Panc1 (cell line): ENCODE results near the gene GPR50. TPM values are rescaled to one million over a fixed set of nuclear protein-coding genes. Genes with fewer than 3 reads are reported as not detected.

Source experiments
- ATAC-seq: fragments of 200-7000 bp; cut with Tn5 transposase; 2 replicates; pipeline ENCODE4 v1.9.1; 2020; ENCODE audit warnings: mild to moderate bottlenecking, moderate library complexity
- BruUV-seq: library from RNA; stranded (reverse); fragments of 400-500 nt; replicated peaks from 2 replicates; lab custom pipeline; 2021; lab: Mats Ljungman, UMichigan
- CTCF ChIA-PET: fragments of 300-600 bp; sonication (Branson Sonifier 250); formaldehyde crosslinking; loops from one replicate; lab custom pipeline; 2022; ENCODE audit warnings: antibody characterized with exemption; lab: Charles Lee
- POLR2A ChIA-PET: fragments of 300-600 bp; sonication (Branson Sonifier 250); formaldehyde crosslinking; loops from one replicate; lab custom pipeline; 2022; ENCODE audit warnings: antibody characterized with exemption; lab: Charles Lee
- DNase-seq: peaks from one replicate; pipeline ENCODE4 v3.0.0-alpha.2; 2010; ENCODE audit warnings: low read depth, low spot score
- H3K27ac ChIP-seq: 2 replicates; pipeline ENCODE4 v1.5.1; 2011; ENCODE audit warnings: mild to moderate bottlenecking, low read length, inconsistent platforms
- H3K27me3 ChIP-seq: fragments of 200-500 bp; sonication (Bioruptor generic); 2 replicates; pipeline ENCODE4 v1.6.0; 2014; ENCODE audit warnings: low read length, inconsistent platforms; ENCODE audit not compliant: control insufficient read depth, insufficient read depth
- H3K36me3 ChIP-seq: fragments of 200-500 bp; sonication (Bioruptor generic); 2 replicates; pipeline ENCODE4 v1.5.1; 2014; ENCODE audit warnings: inconsistent platforms, mild to moderate bottlenecking, low read length, moderate library complexity; ENCODE audit not compliant: control insufficient read depth, insufficient read depth
- H3K4me1 ChIP-seq: 2 replicates; pipeline ENCODE4 v1.5.1; 2011; ENCODE audit warnings: inconsistent platforms, mild to moderate bottlenecking, low read length, moderate library complexity; ENCODE audit not compliant: control insufficient read depth, insufficient read depth
- H3K4me3 ChIP-seq, 2 experiments: 2 replicates each; pipeline ENCODE4 v1.5.1; 2011 to 2012; ENCODE audit warnings: low read depth in 2 of 2, low read length in 2 of 2, mild to moderate bottlenecking in 2 of 2, inconsistent platforms in 1 of 2, moderate library complexity in 1 of 2
- H3K9me3 ChIP-seq: fragments of 200-500 bp; sonication (Bioruptor generic); 2 replicates; pipeline ENCODE4 v1.5.1; 2014; ENCODE audit warnings: low read depth, mild to moderate bottlenecking, inconsistent platforms, low read length, moderate library complexity; ENCODE audit not compliant: control insufficient read depth, insufficient read depth
- POLR2AphosphoS5 ChIP-seq: IDR thresholded peaks from 2 replicates; pipeline ENCODE4 v1.6.1; 2012; ENCODE audit warnings: mild to moderate bottlenecking, low read depth, low read length, moderate library complexity
- SIN3A ChIP-seq: IDR thresholded peaks from 2 replicates; pipeline ENCODE4 v1.6.1; 2012; ENCODE audit warnings: low read depth, mild to moderate bottlenecking, low read length, moderate library complexity, borderline replicate concordance; ENCODE audit not compliant: insufficient read depth
- TCF7L2 ChIP-seq: IDR thresholded peaks from 2 replicates; pipeline ENCODE4 v1.6.1; 2011; ENCODE audit warnings: mild to moderate bottlenecking, low read depth, low read length, inconsistent platforms
- in situ Hi-C: cut with HindIII; loops from 2 replicates; pipeline ENCODE4 v1.10.0; 2016; ENCODE audit warnings: low sequenced_read_pairs, low pct_unique_long_range_greater_than_20kb
- intact Hi-C: fragments of 100-400 bp; cut with micrococcal nuclease; formaldehyde crosslinking; loops from one replicate; pipeline ENCODE4 v1.10.0; 2022; ENCODE audit not compliant: unreplicated experiment
- total RNA-seq: library from RNA; stranded (reverse); gene quantifications from one replicate; pipeline ENCODE4 v1.2.1, GENCODE V29; 2021; ENCODE audit not compliant: unreplicated experiment
- TF ChIP-seq, protein P1 (sequence below), 2 experiments: IDR thresholded peaks; 2 replicates each; pipeline ENCODE4 v1.6.1; 2011 to 2012; ENCODE audit warnings: low read depth in 2 of 2, control low read depth in 1 of 2, low read length in 1 of 2, mild to moderate bottlenecking in 1 of 2, moderate library complexity in 1 of 2; ENCODE audit not compliant: insufficient read depth in 1 of 2
- TF ChIP-seq, protein P2 (sequence below): fragments of 450-650 bp; IDR thresholded peaks from 2 replicates; pipeline ENCODE4 v1.5.1; 2017; ENCODE audit warnings: mild to moderate bottlenecking

Gene GPR50
- total RNA-seq, 1 experiment from 2014 or later: 0.26 TPM

DNA sequence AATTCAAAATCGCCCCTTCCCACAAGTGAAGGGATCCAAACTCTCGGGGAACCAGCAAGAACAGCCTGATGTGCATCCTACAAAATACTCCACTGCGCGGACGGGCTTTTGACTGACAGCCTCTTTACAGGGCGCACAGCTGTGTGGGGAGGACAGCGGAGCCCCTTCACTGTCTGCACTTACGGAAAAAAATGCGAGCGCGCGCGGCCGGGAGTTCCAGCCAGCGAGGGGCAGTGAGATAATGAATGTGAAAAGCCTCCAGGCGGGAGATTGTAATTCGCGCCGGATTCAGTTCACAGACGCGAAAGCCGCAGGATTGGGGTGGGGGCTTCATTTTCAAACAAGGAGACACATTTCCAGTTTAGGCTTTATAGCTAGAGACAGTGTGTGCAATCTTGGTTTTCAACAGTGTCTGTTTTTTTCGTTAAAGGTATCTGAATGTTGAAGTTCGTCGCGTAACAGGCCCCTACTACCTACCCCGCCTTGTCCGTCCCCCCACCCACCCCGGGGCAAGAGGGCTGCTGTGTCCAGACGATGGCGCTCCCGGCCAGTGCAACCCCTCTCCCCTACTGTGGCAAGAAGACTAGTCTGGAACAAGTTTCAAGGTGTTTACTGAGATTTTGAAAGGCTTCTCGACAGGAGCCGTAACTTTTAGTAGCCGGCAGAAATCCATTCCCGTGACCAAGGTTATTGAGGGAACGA is 1.7 kb upstream of the GPR50 start:
- in situ Hi-C loops (no loop called here), intact Hi-C loops (no loop called here)
- Histone ChIP-seq H3K27ac (no peak overlapping the region), H3K9me3 (no peaks in the 10 kb centered on the region), H3K27me3 (peaks cover 19% of the 10 kb centered on the region), H3K4me3 (no peak overlapping the region), H3K4me1 (peaks cover 4% of the 10 kb centered on the region), H3K36me3 (no peaks in the 10 kb centered on the region)
- BruUV-seq: no TSS peak
- ChIA-PET POLR2A (no interaction called here), CTCF (no interaction called here)
- TF ChIP-seq SIN3A (no peak), POLR2AphosphoS5 (no peak), TCF7L2 (no peak)
- TF ChIP-seq, protein P1, sequence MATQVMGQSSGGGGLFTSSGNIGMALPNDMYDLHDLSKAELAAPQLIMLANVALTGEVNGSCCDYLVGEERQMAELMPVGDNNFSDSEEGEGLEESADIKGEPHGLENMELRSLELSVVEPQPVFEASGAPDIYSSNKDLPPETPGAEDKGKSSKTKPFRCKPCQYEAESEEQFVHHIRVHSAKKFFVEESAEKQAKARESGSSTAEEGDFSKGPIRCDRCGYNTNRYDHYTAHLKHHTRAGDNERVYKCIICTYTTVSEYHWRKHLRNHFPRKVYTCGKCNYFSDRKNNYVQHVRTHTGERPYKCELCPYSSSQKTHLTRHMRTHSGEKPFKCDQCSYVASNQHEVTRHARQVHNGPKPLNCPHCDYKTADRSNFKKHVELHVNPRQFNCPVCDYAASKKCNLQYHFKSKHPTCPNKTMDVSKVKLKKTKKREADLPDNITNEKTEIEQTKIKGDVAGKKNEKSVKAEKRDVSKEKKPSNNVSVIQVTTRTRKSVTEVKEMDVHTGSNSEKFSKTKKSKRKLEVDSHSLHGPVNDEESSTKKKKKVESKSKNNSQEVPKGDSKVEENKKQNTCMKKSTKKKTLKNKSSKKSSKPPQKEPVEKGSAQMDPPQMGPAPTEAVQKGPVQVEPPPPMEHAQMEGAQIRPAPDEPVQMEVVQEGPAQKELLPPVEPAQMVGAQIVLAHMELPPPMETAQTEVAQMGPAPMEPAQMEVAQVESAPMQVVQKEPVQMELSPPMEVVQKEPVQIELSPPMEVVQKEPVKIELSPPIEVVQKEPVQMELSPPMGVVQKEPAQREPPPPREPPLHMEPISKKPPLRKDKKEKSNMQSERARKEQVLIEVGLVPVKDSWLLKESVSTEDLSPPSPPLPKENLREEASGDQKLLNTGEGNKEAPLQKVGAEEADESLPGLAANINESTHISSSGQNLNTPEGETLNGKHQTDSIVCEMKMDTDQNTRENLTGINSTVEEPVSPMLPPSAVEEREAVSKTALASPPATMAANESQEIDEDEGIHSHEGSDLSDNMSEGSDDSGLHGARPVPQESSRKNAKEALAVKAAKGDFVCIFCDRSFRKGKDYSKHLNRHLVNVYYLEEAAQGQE (IDR thresholded peaks at IDR 0.05; ENCODE audit: insufficient read depth in 1 of 2, low read depth in 2 of 2, low read length in 1 of 2): no peak
- TF ChIP-seq, protein P2, sequence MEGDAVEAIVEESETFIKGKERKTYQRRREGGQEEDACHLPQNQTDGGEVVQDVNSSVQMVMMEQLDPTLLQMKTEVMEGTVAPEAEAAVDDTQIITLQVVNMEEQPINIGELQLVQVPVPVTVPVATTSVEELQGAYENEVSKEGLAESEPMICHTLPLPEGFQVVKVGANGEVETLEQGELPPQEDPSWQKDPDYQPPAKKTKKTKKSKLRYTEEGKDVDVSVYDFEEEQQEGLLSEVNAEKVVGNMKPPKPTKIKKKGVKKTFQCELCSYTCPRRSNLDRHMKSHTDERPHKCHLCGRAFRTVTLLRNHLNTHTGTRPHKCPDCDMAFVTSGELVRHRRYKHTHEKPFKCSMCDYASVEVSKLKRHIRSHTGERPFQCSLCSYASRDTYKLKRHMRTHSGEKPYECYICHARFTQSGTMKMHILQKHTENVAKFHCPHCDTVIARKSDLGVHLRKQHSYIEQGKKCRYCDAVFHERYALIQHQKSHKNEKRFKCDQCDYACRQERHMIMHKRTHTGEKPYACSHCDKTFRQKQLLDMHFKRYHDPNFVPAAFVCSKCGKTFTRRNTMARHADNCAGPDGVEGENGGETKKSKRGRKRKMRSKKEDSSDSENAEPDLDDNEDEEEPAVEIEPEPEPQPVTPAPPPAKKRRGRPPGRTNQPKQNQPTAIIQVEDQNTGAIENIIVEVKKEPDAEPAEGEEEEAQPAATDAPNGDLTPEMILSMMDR: no peak
- DNase-seq (no peak), ATAC-seq (no peak)

DNA sequence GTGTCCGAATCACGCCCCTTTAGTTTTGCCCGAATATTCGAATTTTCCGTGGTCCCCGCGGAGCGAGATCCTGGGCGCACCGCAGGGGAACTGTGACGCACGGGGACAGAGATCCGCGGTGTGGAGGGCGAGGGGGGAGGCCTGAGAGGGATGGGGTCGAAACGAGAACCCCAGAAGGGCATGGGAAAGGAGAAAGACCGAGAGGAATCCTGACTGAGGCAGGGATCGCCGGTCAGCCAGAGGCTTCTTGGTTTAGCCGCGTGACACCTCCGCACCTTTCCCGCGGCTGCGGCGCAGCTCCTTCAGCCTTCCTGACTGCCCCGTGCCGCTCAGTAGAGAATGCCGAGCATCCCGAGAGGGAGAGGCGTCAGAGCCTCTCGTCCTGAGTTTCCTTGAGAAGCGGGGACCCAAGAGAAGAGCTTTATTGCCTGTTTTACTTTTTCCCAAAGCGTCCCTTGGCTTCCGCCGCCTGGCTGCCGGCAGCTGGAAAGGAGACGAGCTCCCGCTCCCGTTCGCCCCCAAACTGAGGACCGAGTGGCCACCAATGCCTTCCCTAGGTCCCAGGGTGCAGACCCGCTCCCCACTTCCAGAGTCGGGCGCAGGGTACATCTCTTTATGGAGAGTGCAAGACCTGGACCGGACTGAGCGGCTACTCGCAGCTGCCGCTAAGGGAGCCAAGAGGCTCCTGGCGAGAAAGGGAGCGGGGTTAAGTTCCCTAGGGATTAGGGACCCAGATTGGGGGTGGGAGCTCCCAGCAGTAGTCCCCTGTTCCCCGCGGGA is 911 bp upstream of the GPR50 start:
- intact Hi-C loops: no loop called here
- Histone ChIP-seq H3K27ac (no peak overlapping the region), H3K4me1 (peaks cover 4% of the 10 kb centered on the region), H3K9me3 (no peaks in the 10 kb centered on the region), H3K27me3 (peaks cover 19% of the 10 kb centered on the region), H3K36me3 (no peaks in the 10 kb centered on the region), H3K4me3 (no peak overlapping the region)
- BruUV-seq: no TSS peak
- in situ Hi-C loops: no loop called here
- POLR2A ChIA-PET: no interaction called here
- CTCF ChIA-PET: no interaction called here
- DNase-seq (no peak), ATAC-seq (peak; percentile 40; the same call in 1 of the 2 replicates)
- TF ChIP-seq SIN3A (no peak), TCF7L2 (no peak), POLR2AphosphoS5 (no peak)
- TF ChIP-seq, protein P1 (IDR thresholded peaks at IDR 0.05; ENCODE audit: insufficient read depth in 1 of 2, low read depth in 2 of 2, low read length in 1 of 2): no peak
- TF ChIP-seq, protein P2: no peak
